GM12878 (cell line): Measurements from ENCODE around the gene RPL3. TPM values are rescaled to one million over a fixed set of nuclear protein-coding genes. Genes with fewer than 3 reads are reported as not detected.

Experiments used
- ATAC-seq: fragments of 200-7000 bp; cut with Tn5 transposase; 3 replicates; pipeline ENCODE4 v1.9.1; 2020; ENCODE audit warnings: mild to moderate bottlenecking, moderate library complexity
- BruUV-seq: library from RNA; stranded (reverse); fragments of 400-500 nt; replicated peaks from 2 replicates; lab custom pipeline; 2021; lab: Mats Ljungman, UMichigan
- CTCF ChIA-PET: fragments of 300-600 bp; sonication (Branson Sonifier 250); formaldehyde crosslinking; extraction: SDS; loops from one replicate; lab custom pipeline; 2021; ENCODE audit warnings: inconsistent platforms; lab: Yijun Ruan, JAX
- POLR2A ChIA-PET: fragments of 350-600 bp; formaldehyde crosslinking; extraction: SDS; loops from one replicate; lab custom pipeline; 2021; ENCODE audit warnings: inconsistent platforms; lab: Charles Lee
- RAD21 ChIA-PET: fragments of 300-600 bp; sonication (Branson Sonifier 250); formaldehyde crosslinking; loops from one replicate; lab custom pipeline; 2023; ENCODE audit warnings: antibody characterized with exemption; ENCODE audit not compliant: unreplicated experiment; lab: Charles Lee
- SMC1A ChIA-PET: fragments of 300-600 bp; sonication (Branson Sonifier 250); formaldehyde crosslinking; loops from one replicate; lab custom pipeline; 2023; ENCODE audit not compliant: unreplicated experiment, uncharacterized antibody; lab: Charles Lee
- DNase-seq: peaks from one replicate; pipeline ENCODE4 v3.0.0-alpha.2; 2011; ENCODE audit warnings: low read depth, low spot score
- FAIRE-seq: peaks from 3 replicates; lab custom pipeline; 2011; peaks lifted over from hg19 to GRCh38; lab: Jason Lieb, UNC
- H2AFZ ChIP-seq: 2 replicates; pipeline ENCODE4 v1.6.0; 2011; ENCODE audit warnings: low read depth, low read length, control low read depth; ENCODE audit not compliant: control insufficient read depth
- H3K27ac ChIP-seq: 2 replicates; pipeline ENCODE4 v1.5.1; 2011; ENCODE audit warnings: control low read depth; ENCODE audit not compliant: control insufficient read depth, insufficient read depth
- H3K27me3 ChIP-seq, 2 experiments: replicated peaks in 1 of 2; 2 replicates each; pipeline versions ENCODE4 v1.6.0 to v1.6.1; 2011; ENCODE audit warnings: low read length in 1 of 2; ENCODE audit not compliant: control insufficient read depth in 2 of 2, insufficient read depth in 2 of 2
- H3K36me3 ChIP-seq, 2 experiments: 2 replicates each; pipeline ENCODE4 v1.5.1; 2011; ENCODE audit warnings: low read length in 1 of 2; ENCODE audit not compliant: control insufficient read depth in 2 of 2, insufficient read depth in 2 of 2
- H3K4me1 ChIP-seq: 2 replicates; pipeline ENCODE4 v1.6.1; 2011; ENCODE audit warnings: mild to moderate bottlenecking, low read length, moderate library complexity, mixed read lengths; ENCODE audit not compliant: control insufficient read depth, insufficient read depth
- H3K4me2 ChIP-seq: 2 replicates; pipeline ENCODE4 v1.6.0; 2011; ENCODE audit warnings: control low read depth; ENCODE audit not compliant: control insufficient read depth, insufficient read depth
- H3K4me3 ChIP-seq: fragments of 200-600 bp; sonication (generic); 2 replicates; pipeline ENCODE4 v1.5.1; 2016
- H3K79me2 ChIP-seq: 2 replicates; pipeline ENCODE4 v1.6.0; 2011; ENCODE audit warnings: low read length; ENCODE audit not compliant: control insufficient read depth, insufficient read depth
- H3K9ac ChIP-seq: 2 replicates; pipeline ENCODE4 v1.8.0; 2011; ENCODE audit warnings: low read length, control low read depth, mixed read lengths; ENCODE audit not compliant: control insufficient read depth, insufficient read depth
- H3K9me3 ChIP-seq: replicated peaks from 3 replicates; pipeline ENCODE4 v1.5.1; 2011; ENCODE audit warnings: mild to moderate bottlenecking, low read length; ENCODE audit not compliant: control insufficient read depth, insufficient read depth
- H4K20me1 ChIP-seq: 2 replicates; pipeline ENCODE4 v1.6.0; 2011; ENCODE audit not compliant: control insufficient read depth, insufficient read depth
- BCLAF1 ChIP-seq: fragments of 450-650 bp; IDR thresholded peaks from 2 replicates; pipeline ENCODE4 v1.6.1; 2017; ENCODE audit warnings: antibody characterized with exemption, mild to moderate bottlenecking, moderate library complexity
- CBX3 ChIP-seq: fragments of 200-600 bp; sonication (generic); IDR thresholded peaks from 2 replicates; pipeline ENCODE4 v1.6.1; 2016; ENCODE audit warnings: low read depth, borderline replicate concordance
- PKNOX1 ChIP-seq: fragments of 450-650 bp; IDR thresholded peaks from 2 replicates; pipeline ENCODE4 v1.6.1; 2016; ENCODE audit warnings: mild to moderate bottlenecking
- POLR2AphosphoS2 ChIP-seq: IDR thresholded peaks from 2 replicates; pipeline ENCODE4 v1.6.1; 2011; ENCODE audit warnings: low read depth, mild to moderate bottlenecking, low read length, improper control_type of control experiment, moderate library complexity
- RELB ChIP-seq: fragments of 450-650 bp; IDR thresholded peaks from 2 replicates; pipeline ENCODE4 v1.6.1; 2017; ENCODE audit warnings: low read depth, mild to moderate bottlenecking, moderate library complexity
- SMAD5 ChIP-seq: IDR thresholded peaks from 2 replicates; pipeline ENCODE4 v1.6.1; 2016; ENCODE audit warnings: antibody characterized with exemption, low read depth
- SP1 ChIP-seq: IDR thresholded peaks from one replicate; pipeline ENCODE4 v1.6.1; 2011; ENCODE audit warnings: low read depth, low read length
- YBX1 ChIP-seq: fragments of 450-650 bp; IDR thresholded peaks from 2 replicates; pipeline ENCODE4 v1.6.1; 2016; ENCODE audit warnings: antibody characterized with exemption
- WGBS: methylation state at CpG from one replicate; pipeline ENCODE4 v1.1.6; 2016; ENCODE audit warnings: low lambda C conversion rate; ENCODE audit not compliant: insufficient replicate concordance, insufficient coverage; ENCODE audit errors: missing lambda C conversion rate; 5-methylcytosine and 5-hydroxymethylcytosine counted together
- in situ Hi-C: fragments of 300-500 bp; cut with MboI; formaldehyde crosslinking; loops from 9 replicates; pipeline ENCODE4 v1.14.3; 2018; ENCODE audit warnings: mixed read lengths
- intact Hi-C: fragments of 100-400 bp; cut with micrococcal nuclease; formaldehyde crosslinking; loops from one replicate; pipeline ENCODE4 v1.14.2; 2022; ENCODE audit not compliant: unreplicated experiment
- polyA plus RNA-seq, 11 experiments: library from polyadenylated mRNA; depleted of rRNA in 4 of 11; unstranded in 6 of 11; stranded (reverse) in 5 of 11; fragments of >200 nt; fragmentation: Nextera tagmentation in 4 of 11; fragmentation: Illumina TruSeq in 1 of 11; extraction: Ambion mirVana in 4 of 11; extraction: Trizol in 1 of 11; gene quantifications; 1 replicate in 1 of 11; 2 replicates in 10 of 11; pipeline versions ENCODE4 v1.2.1 to v1.2.3, GENCODE V29; 2011 to 2016; ENCODE audit warnings: inconsistent platforms in 2 of 11, missing spikeins in 2 of 11, low read depth in 1 of 11
- total RNA-seq, 4 experiments: library from RNA; depleted of rRNA in 3 of 4; stranded (reverse); fragments of >200 nt in 3 of 4; fragmentation: Illumina TruSeq in 1 of 4; extraction: Trizol in 1 of 4; gene quantifications; 2 replicates each; pipeline versions ENCODE4 v1.2.1 to v1.2.3, GENCODE V29; 2013 to 2021

The RPL3 gene
- total and polyA plus RNA-seq, 10 of the 15 experiments (the other 5 are each of a cell fraction or from before 2014, with no cell fraction given), result 1,534 to 6,791 (median 3,992) TPM

GRCh38 chr22:39353346-39353745 is 33.9 kb upstream of the RPL3 start (continued):
- TF ChIP-seq BCLAF1 (no peak), YBX1 (no peak), POLR2AphosphoS2 (no peak), SP1 (no peak), SMAD5 (no peak)

- no peaks in the 10 kb centered on the region for H3K36me3 ChIP-seq
- peaks cover 7% of the 10 kb centered on the region for H3K4me1 ChIP-seq
- BruUV-seq, result no TSS peak
- no peak overlapping the region for H3K4me2 ChIP-seq
- DNase-seq (no peak), ATAC-seq (no peak), FAIRE-seq (no peak)
- in situ Hi-C loops, result no loop called here
- H3K4me3 ChIP-seq, result no peak overlapping the region
- H3K27me3 ChIP-seq, result peaks cover 0 to 1% of the 10 kb centered on the region in 2 experiments; a peak in 1 of 4 replicates
- CTCF ChIA-PET, result interaction anchor here (0.8 to 4.3 kb wide), 8 partner anchors 9 to 181 kb away, joined by 3 to 20 read pairs (median 4); no protein-coding TSS in a partner anchor
- H3K9me3 ChIP-seq, result no peaks in the 10 kb centered on the region
- H3K9ac ChIP-seq, result no peak overlapping the region
- SMC1A ChIA-PET, result interaction anchor here (0.9 to 1.6 kb wide), 4 partner anchors 9 to 120 kb away, joined by 3 to 4 read pairs (median 3); no protein-coding TSS in a partner anchor
- RAD21 ChIA-PET, result interaction anchor here (1.1 to 1.3 kb wide), 2 partner anchors 20 to 177 kb away, joined by 3 to 7 read pairs; no protein-coding TSS in a partner anchor
- WGBS, result 72% methylated on average over 7 of the region's 7 CpGs
- H4K20me1 ChIP-seq, result no peaks in the 10 kb centered on the region
- no peak overlapping the region for H2AFZ ChIP-seq
- intact Hi-C loops, result no loop called here
- TF ChIP-seq CBX3 (no peak), RELB (0 out of 2 replicates have a peak, but pooled peaks have one; percentile 1), PKNOX1 (peak; percentile 33; the same call in 1 of the 2 replicates)
- H3K79me2 ChIP-seq, result no peaks in the 10 kb centered on the region
- POLR2A ChIA-PET, result no interaction called here
- no peak overlapping the region for H3K27ac ChIP-seq
Observed at GRCh38 chr22:39352306-39352891, 33.0 kb upstream of the RPL3 start.
